NCI-H1048 (cell line): ENCODE measurements around the gene KRTAP16-1.
"Not testable (repeated sequence)": the region's sequence is repeated elsewhere in the genome, so short reads cannot be mapped to it uniquely, and the experiment has no call there.

ENCODE experiments used
- DNase-seq: peaks from one replicate; lab custom pipeline; 2025; lab: John Stamatoyannopoulos, UW

Gene KRTAP16-1

GRCh38 chr17:41301916-41302901 is 6.9 kb downstream of the KRTAP16-1 start, which contains the start of gene KRTAP29-1:
Gene KRTAP29-1 (minus strand): TSS chr17:41302851. CDS start chr17:41302851, 0 bp downstream.
- no peak for DNase-seq

GRCh38 chr17:41301204-41301790 is 7.8 kb downstream of the KRTAP16-1 start:
- no peak for DNase-seq

DNA sequence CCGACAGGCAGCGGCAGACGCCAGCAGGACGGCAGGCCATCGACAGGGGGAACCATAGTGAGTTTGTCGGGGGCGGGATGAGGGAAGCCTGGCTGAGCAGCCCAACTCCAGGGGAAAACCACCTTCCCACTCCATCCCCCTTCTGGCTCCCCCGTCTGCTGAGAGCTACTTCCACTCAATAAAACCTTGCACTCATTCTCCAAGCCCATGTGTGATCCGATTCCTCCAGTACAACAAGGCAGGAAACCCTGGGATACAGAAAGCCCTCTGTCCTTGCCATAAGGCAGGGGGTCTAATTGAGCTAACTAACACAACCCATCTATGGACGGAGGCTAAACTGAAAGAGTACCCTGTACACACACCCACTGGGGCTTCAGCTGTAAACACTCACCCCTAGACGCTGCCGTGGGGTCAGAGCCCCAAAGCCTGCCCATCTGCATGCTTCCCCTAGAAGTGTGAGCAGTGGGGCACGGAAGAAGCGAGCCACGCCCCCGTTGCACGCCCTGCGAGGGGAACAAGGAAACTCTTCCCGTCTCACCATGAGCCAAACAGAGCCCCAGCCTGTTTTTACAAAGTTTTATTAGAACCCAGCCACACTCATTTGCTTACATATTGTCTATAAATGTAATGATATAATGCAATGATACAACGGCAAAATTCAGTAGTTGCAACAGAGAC is 10.5 kb downstream of the KRTAP16-1 start:
- DNase-seq = no peak

- no peak for DNase-seq
These were observed 12.3 kb downstream of the KRTAP16-1 start for GRCh38 chr17:41296846-41297245.

DNA sequence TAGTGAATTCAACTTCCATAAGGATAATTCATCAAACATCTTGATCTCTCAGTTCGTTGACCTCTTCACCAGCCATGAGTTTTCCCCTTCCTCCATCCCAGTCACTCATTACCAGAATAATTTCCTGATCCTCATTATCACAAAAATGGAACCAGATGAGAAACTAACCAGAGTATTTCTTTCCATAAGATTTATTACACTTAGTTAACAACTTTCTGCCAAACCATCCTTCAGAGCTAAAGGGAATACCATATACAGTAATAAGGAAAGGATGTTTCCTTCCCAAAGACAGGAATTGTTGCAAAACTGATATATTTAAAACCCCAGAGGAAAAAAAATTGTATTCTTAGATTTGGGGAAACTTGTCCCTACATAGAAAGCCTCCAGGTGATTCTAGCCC is 15.1 kb downstream of the KRTAP16-1 start:
- no peak for DNase-seq

- no peak for DNase-seq
These were observed 22.1 kb downstream of the KRTAP16-1 start for GRCh38 chr17:41287050-41287449.

DNA sequence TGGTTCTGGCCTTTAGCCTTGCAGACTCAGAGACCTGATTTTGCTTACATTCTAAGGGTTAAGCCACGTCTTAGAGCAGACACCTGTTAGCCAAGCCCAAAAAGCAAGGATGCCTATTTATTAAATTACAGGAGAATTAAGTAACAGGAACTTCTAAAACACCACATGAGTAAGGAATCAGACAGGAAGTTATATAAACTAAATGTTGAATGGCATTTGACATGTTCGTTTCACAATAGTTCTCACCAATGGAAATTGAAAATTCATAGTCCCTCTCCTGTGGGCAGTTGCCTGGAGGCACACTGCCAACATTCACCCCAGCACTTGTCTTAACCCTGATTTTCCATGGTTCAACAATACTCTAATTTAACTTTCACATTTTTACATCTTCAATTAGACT is 24.6 kb downstream of the KRTAP16-1 start:
- no peak for DNase-seq

DNA sequence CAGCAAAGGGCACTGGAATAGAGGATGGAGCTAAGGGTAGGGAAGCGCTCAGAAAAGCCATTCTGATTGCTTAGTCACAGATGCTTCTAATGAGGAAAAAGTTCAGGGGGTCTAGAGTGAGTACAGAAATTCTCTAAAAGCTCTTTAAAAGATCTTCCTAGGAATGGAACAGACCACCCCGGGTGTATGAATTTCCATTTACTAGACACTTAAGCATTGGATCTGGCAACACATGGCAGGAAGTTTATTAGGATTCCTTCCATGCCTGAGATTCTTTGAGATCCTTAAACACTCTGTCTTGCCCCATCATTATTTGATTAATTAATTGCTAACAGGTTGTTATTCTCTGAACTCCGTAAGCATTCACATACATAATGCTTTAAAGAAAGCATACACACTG is 25.1 kb downstream of the KRTAP16-1 start:
- DNase-seq = no peak

GRCh38 chr17:41278176-41278955 is 30.7 kb downstream of the KRTAP16-1 start:
- no peak for DNase-seq

DNA sequence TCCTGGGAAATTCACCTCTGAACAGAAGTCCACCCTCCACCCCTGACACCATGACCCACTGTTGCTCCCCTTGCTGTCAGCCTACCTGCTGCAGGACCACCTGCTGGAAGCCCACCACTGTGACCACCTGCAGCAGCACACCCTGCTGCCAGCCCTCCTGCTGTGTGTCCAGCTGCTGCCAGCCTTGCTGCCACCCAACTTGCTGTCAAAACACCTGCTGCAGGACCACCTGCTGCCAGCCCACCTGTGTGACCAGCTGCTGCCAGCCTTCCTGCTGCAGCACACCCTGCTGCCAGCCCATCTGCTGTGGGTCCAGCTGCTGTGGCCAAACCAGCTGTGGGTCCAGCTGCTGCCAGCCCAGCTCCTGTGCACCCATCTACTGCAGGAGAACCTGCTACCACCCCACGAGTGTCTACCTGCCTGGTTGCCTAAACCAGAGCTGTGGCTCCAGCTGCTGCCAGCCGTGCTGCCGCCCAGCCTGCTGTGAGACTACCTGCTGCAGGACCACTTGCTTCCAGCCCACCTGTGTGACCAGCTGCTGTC is 33.4 kb downstream of the KRTAP16-1 start, which contains the start of gene KRTAP9-7:
Gene KRTAP9-7 (plus strand): TSS at position 51 of the 543 bp plus-strand sequence. CDS start 0 bp downstream, at position 51.
- not testable (repeated sequence) for DNase-seq

DNA sequence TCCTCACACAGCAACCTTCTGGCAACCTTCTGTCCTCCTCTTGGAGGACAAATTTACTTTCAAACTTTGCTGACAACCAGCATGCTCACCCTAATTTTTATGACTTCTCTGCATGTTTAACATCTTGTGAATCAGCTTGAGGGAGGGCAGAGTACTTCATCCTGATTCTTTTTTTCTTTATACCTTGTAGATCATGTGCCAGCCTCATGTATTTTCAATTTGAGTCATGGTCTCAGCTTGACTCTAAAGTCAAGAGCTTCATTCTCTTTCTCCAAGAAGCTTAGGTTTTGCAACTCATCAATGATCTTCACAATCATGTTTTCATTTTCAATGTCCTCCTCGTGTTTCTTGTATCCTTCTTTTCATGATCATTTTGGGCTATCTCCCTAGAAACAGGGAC is 37.3 kb downstream of the KRTAP16-1 start:
- no peak for DNase-seq

GRCh38 chr17:41271323-41271722 is 37.8 kb downstream of the KRTAP16-1 start:
- DNase-seq = not testable (repeated sequence)

DNA sequence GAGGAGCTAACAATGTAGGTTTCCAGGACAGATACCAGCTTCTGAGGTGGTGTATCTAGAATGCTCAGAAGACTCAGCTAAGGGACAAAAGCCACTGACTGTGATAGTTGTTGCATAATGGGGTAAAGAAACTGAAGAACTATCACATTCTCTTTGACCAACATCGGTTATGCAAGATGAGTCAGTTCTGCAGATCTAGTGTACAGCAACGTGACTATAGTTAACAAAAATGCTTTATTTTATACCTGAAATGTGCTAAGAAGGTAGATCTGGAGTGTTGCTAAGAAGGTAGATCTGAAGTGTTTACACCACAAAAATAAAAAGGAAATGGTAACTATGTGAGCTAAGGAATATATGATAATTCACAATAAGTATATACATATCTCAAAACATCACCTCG is 41.4 kb downstream of the KRTAP16-1 start:
- no peak for DNase-seq

GRCh38 chr17:41265078-41265477 is 44.0 kb downstream of the KRTAP16-1 start, which contains the start of gene KRTAP9-6:
Gene KRTAP9-6 (plus strand): TSS chr17:41265378. CDS start chr17:41265378, 0 bp downstream.
- DNase-seq = no peak

DNA sequence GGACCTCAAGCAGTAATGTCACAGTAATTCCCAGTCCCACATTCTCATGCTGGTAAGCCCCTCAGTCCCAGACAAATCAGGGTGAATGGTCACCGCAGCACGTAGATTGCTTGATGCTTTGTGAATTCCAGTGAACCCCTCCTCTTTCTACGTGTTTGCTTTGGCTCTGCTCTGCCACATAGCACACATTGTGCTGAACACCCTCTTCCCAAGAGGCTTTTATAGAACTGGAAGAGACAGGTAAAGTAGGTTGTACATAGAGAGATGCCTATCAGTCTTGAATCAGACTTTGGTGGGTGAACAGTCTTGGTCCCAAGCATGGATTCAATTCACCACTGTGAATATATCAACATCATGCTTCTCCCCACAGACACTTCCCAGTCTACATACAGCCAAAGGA is 44.5 kb downstream of the KRTAP16-1 start:
- no peak for DNase-seq

GRCh38 chr17:41263212-41263611 is 45.9 kb downstream of the KRTAP16-1 start:
- no peak for DNase-seq

- DNase-seq = no peak
These were observed 50.7 kb downstream of the KRTAP16-1 start for GRCh38 chr17:41258406-41258805.
